Kasumi-1 (cell line): Measurements from ENCODE around the gene SF3B2.
"Not testable (repeated sequence)": the region's sequence is repeated elsewhere in the genome, so short reads cannot be mapped to it uniquely, and the experiment has no call there.

ENCODE experiments used
- DNase-seq, 2 experiments: peaks; one replicate each; lab custom pipeline; 2025; lab: John Stamatoyannopoulos, UW

The SF3B2 gene

DNA sequence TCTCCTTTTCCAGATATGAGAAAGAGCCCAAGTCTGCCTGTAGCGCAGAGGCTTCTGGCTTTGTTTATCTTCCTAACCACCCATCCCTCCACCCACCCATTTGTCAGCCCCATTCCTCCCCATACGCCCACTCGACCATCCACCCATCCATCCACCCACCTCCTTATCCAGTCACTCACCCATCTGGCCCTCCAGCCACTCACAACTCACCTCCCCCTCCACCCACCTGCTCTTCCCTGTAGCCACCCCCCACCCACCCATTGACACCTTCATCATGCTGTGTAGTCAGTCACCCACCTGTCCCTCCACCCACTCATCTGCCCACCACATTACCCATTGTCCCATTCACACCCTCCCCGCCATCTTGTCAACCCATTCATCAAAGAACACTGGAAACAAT lies 34.8 kb upstream of the SF3B2 start:
- DNase-seq, result no peak

- no peak for DNase-seq
Observed at GRCh38 chr11:66020212-66020611, 32.0 kb upstream of the SF3B2 start.

- DNase-seq, result peak; percentile 30 to 39
Observed at GRCh38 chr11:66020618-66021357, 31.4 kb upstream of the SF3B2 start.

DNA sequence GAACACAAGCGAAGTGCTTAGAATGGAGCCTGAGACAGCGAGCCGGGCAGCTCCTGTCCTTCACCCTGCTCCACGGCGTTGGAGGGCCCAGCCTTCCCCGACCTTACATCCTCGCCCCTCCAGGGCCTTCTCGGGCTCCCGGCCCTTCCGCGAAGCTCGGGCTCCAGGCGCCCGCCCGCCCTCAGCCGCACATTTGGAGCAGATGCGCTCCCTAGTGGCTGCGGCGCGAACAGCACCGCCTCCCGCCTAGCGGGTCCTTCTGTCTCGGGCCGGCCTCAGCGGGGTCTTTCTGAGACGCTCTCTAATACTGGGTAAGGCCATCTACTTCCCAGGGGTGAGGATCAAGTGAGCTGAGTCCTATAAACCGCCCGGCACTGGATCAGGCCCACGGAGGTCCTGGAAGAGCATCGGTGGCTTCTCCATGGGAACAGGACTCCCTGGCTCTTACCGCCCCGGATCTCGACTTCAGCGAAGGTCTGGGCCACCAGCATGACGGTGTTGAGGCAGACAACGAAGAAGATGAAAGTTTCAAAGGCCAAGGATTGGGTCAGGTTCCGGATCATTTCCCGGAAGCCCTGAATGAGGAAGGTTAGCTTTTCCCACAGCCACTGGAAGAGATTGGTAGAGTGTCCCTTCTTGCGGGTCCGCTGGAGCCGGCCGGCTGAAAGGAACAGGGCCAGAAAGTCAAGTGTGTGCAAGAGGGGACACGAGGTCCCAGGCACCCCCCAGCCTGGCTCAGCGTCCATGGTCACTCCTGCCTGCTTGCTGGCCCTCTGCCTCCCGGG lies 29.6 kb upstream of the SF3B2 start:
- peak; percentile 61 to 62 for DNase-seq

GRCh38 chr11:66023186-66023440 lies 29.1 kb upstream of the SF3B2 start:
- not testable (repeated sequence) for DNase-seq

GRCh38 chr11:66026017-66026529 lies 26.1 kb upstream of the SF3B2 start, which contains the start of gene CATSPER1:
TSS of gene CATSPER1 (minus strand) at chr11:66026479. CDS start at chr11:66026379, 100 bp downstream.
- no peak for DNase-seq

GRCh38 chr11:66032957-66033735 lies 19.0 kb upstream of the SF3B2 start:
- DNase-seq, result no peak

GRCh38 chr11:66035653-66036333 lies 16.4 kb upstream of the SF3B2 start:
- no peak for DNase-seq

GRCh38 chr11:66036334-66036710 lies 15.8 kb upstream of the SF3B2 start:
- no peak for DNase-seq

GRCh38 chr11:66037327-66037726 lies 14.8 kb upstream of the SF3B2 start:
- no peak for DNase-seq

GRCh38 chr11:66039765-66040164 lies 12.4 kb upstream of the SF3B2 start:
- no peak for DNase-seq

DNA sequence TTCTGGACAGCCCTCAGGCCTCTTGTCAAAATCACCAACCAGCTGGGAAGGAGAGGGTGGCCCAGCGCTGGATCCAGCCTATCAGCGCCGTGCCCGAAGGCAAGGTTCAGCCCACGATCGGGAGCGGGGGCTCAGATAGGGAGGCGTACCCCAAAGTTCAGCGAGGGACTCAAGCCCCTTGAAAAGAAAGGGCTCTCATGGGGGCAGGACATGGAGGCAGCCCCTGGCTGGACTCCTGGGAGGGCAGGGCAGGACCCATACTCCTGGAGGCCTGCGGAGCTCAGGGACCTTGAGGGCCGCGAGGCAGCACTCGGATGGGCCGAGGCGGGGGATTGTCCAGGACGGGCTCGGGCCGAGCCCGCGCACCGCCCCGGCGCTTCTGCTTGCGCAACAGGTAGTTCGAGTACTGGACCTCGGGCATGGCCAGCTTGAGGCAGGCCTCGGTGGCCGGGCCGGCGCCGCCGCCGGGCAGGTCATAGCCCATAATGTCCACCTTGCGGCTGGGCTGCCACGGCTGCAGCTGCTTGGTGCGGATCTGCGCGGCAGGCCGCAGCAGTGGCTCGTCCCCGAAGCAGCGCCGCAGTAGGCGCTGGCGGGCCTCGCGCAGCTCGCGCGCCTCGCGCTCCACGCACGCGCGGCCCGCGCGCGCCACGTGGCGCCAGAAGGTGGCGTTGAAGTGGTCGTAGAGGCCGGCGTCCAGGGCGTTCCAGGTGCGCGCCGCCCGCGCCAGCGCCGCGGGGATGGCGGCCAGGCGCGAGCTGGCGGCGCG lies 9.8 kb upstream of the SF3B2 start:
- DNase-seq, result no peak

- DNase-seq, result no peak
Observed at GRCh38 chr11:66042996-66043906, 8.9 kb upstream of the SF3B2 start.

DNA sequence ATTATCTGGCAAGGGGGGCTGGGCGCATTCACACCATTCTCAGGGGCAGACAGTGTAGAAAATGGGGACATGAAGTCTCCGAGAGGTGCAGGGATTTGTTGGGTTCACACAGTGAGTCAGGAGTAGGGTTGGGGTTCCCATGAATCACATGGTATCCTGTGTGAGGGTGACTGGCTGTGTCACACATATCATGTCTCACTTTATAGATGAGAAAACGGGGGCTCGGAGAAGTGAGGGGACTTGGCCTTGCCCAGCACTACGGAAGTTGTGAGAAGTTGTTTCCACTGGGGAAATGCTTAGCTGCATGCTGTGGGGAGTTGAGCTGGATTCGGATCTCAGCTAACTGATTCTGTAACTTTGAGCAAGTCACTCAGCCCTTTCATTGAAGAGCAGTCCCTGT lies 7.4 kb upstream of the SF3B2 start:
- DNase-seq, result no peak

DNA sequence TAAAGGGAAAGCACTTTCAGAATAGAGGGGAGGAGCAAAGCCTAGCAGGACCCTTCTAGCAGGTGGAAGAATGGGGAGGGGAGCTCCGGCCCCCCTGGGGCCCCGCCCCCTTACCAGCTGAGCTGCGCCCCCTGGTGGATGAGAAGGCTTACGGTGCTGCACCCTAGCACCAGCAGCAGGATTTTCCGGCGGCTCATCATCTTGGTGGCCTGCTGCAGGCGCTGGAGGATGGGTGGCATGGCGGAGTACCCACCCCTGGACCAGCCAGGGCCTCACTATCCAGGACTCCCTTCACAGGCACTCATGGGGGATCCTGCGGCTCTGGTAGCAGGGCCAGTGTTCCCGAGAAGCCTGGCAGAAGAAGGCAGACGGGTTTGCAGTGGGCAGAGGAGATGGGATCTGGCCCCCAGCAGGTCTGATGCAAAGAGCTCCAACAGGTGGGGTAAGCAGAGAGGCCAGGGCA lies 7.0 kb upstream of the SF3B2 start:
- DNase-seq, result peak; percentile 79 to 84

GRCh38 chr11:66046901-66047300 lies 5.3 kb upstream of the SF3B2 start:
- DNase-seq, result no peak

GRCh38 chr11:66047541-66048365 lies 4.4 kb upstream of the SF3B2 start:
- DNase-seq, result no peak

- no peak for DNase-seq
Observed at GRCh38 chr11:66048547-66049323, 3.4 kb upstream of the SF3B2 start, which contains the start of gene GAL3ST3. TSS of gene GAL3ST3 (minus strand) at chr11:66049161. CDS start at chr11:66045415, 3,746 bp downstream.
